Endothelial cell of umbilical vein (primary cell): ENCODE results near the gene KRTAP10-9.

Experiments
- MAX ChIP-seq: IDR thresholded peaks from 2 replicates; pipeline ENCODE4 v1.6.1; 2011; ENCODE audit not compliant: insufficient read depth, insufficient read length
- MYC ChIP-seq: IDR thresholded peaks from one replicate; pipeline ENCODE4 v1.6.1; 2011; ENCODE audit warnings: mild to moderate bottlenecking, low read depth, low read length
- POLR2A ChIP-seq: IDR thresholded peaks from 2 replicates; pipeline ENCODE4 v1.6.1; 2012; ENCODE audit warnings: low read depth, mild to moderate bottlenecking, control low read depth, low read length
- POLR2AphosphoS5 ChIP-seq: IDR thresholded peaks from 2 replicates; pipeline ENCODE4 v1.6.1; 2012; ENCODE audit warnings: low read depth, mild to moderate bottlenecking, control low read depth, low read length, moderate library complexity; ENCODE audit not compliant: insufficient read depth
- TF ChIP-seq, protein P1 (sequence below), 2 donors: IDR thresholded peaks; 1 replicate in 1 of 2; 2 replicates in 1 of 2; pipeline ENCODE4 v1.5.1; 2011; ENCODE audit warnings: low read length in 2 of 2, mild to moderate bottlenecking in 2 of 2, moderate library complexity in 2 of 2, control low read depth in 1 of 2, inconsistent platforms in 1 of 2, low read depth in 1 of 2; ENCODE audit not compliant: insufficient read depth in 1 of 2; ENCODE audit errors: extremely low read depth in 1 of 2

- TF ChIP-seq, protein P1, sequence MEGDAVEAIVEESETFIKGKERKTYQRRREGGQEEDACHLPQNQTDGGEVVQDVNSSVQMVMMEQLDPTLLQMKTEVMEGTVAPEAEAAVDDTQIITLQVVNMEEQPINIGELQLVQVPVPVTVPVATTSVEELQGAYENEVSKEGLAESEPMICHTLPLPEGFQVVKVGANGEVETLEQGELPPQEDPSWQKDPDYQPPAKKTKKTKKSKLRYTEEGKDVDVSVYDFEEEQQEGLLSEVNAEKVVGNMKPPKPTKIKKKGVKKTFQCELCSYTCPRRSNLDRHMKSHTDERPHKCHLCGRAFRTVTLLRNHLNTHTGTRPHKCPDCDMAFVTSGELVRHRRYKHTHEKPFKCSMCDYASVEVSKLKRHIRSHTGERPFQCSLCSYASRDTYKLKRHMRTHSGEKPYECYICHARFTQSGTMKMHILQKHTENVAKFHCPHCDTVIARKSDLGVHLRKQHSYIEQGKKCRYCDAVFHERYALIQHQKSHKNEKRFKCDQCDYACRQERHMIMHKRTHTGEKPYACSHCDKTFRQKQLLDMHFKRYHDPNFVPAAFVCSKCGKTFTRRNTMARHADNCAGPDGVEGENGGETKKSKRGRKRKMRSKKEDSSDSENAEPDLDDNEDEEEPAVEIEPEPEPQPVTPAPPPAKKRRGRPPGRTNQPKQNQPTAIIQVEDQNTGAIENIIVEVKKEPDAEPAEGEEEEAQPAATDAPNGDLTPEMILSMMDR (IDR thresholded peaks at IDR 0.05; ENCODE audit: extremely low read depth in 1 of 2, insufficient read depth in 1 of 2, low read depth in 1 of 2, low read length in 2 of 2): no peak
- TF ChIP-seq POLR2A: no peak
- TF ChIP-seq MAX: no peak
- TF ChIP-seq POLR2AphosphoS5: no peak
- no peak for TF ChIP-seq MYC
Measured at GRCh38 chr21:44628707-44629391, 2.0 kb downstream of the KRTAP10-9 start.
